H1 (cell line): ENCODE data around the gene MACF1. TPM values are rescaled to one million over a fixed set of nuclear protein-coding genes. Genes with fewer than 3 reads are reported as not detected.

ENCODE experiments used
- CTCF ChIA-PET: fragments of 300-600 bp; sonication (Branson Sonifier 250); formaldehyde crosslinking; loops from one replicate; lab custom pipeline; 2021; ENCODE audit not compliant: partially characterized antibody; lab: Charles Lee
- POLR2A ChIA-PET: fragments of 300-600 bp; sonication (Branson Sonifier 250); formaldehyde crosslinking; loops from one replicate; lab custom pipeline; 2021; ENCODE audit warnings: inconsistent platforms; ENCODE audit not compliant: partially characterized antibody; lab: Charles Lee
- DNase-seq, 2 experiments: peaks; one replicate each; pipeline versions ENCODE4 v3.0.0 to v3.0.0-alpha.2; 2010 to 2022; ENCODE audit warnings: low spot score in 2 of 2, low read depth in 1 of 2, mixed read lengths in 1 of 2
- FAIRE-seq: peaks from 2 replicates; lab custom pipeline; 2011; peaks lifted over from hg19 to GRCh38; lab: Jason Lieb, UNC
- H2AFZ ChIP-seq: 2 replicates; pipeline ENCODE4 v1.8.1; 2012; ENCODE audit warnings: low read length, inconsistent platforms
- H2AK5ac ChIP-seq: 2 replicates; pipeline ENCODE4 v1.6.1; 2013; ENCODE audit warnings: low read depth, low read length
- H2BK120ac ChIP-seq: replicated peaks from 2 replicates; pipeline ENCODE3; 2013; ENCODE audit warnings: low read depth, low read length, inconsistent platforms
- H2BK12ac ChIP-seq: 2 replicates; pipeline ENCODE4 v1.6.1; 2013; ENCODE audit warnings: low read depth, low read length
- H2BK15ac ChIP-seq: 2 replicates; pipeline ENCODE4 v1.6.1; 2013; ENCODE audit warnings: low read length
- H2BK20ac ChIP-seq: 2 replicates; pipeline ENCODE4 v1.6.1; 2013; ENCODE audit warnings: low read length
- H2BK5ac ChIP-seq: 2 replicates; pipeline ENCODE4 v1.6.1; 2013; ENCODE audit warnings: low read depth, low read length
- H3K14ac ChIP-seq: 2 replicates; pipeline ENCODE4 v1.6.1; 2013; ENCODE audit warnings: inconsistent platforms; ENCODE audit not compliant: insufficient read length
- H3K18ac ChIP-seq: 2 replicates; pipeline ENCODE4 v1.6.1; 2013; ENCODE audit warnings: low read length; ENCODE audit errors: extremely low read depth
- H3K23ac ChIP-seq: 2 replicates; pipeline ENCODE4 v1.6.1; 2013; ENCODE audit warnings: inconsistent platforms; ENCODE audit not compliant: insufficient read length
- H3K23me2 ChIP-seq: 2 replicates; pipeline ENCODE4 v1.6.1; 2013; ENCODE audit warnings: low read depth, low read length
- H3K27ac ChIP-seq: 2 replicates; pipeline ENCODE4 v1.6.1; 2011; ENCODE audit warnings: low read depth, low read length, inconsistent platforms
- H3K27me3 ChIP-seq, 4 experiments: replicated peaks in 1 of 4; 1 replicate in 1 of 4; 2 replicates in 3 of 4; pipeline versions ENCODE4 v1.6.1 to v1.8.1; 2011 to 2013; ENCODE audit warnings: low read length in 3 of 4, mild to moderate bottlenecking in 3 of 4, inconsistent platforms in 2 of 4, mixed read lengths in 2 of 4, moderate library complexity in 1 of 4; ENCODE audit not compliant: control insufficient read depth in 3 of 4, insufficient read depth in 3 of 4; ENCODE audit errors: extremely low read depth in 1 of 4
- H3K36me3 ChIP-seq, 4 experiments: 2 replicates each; pipeline versions ENCODE4 v1.6.1 to v1.8.1; 2011 to 2013; ENCODE audit warnings: mild to moderate bottlenecking in 4 of 4, low read length in 3 of 4, moderate library complexity in 2 of 4, control low read depth in 1 of 4, inconsistent platforms in 1 of 4; ENCODE audit not compliant: insufficient read depth in 4 of 4, control insufficient read depth in 2 of 4
- H3K4ac ChIP-seq: replicated peaks from 2 replicates; pipeline ENCODE3; 2013; ENCODE audit warnings: low read length, low read depth, mixed read lengths, inconsistent platforms; ENCODE audit not compliant: insufficient read length
- H3K4me1 ChIP-seq, 4 experiments: replicated peaks in 1 of 4; 1 replicate in 1 of 4; 2 replicates in 3 of 4; pipeline versions ENCODE4 v1.6.1 to v1.8.1; 2011 to 2013; ENCODE audit warnings: low read length in 3 of 4, inconsistent platforms in 2 of 4, mixed read lengths in 1 of 4; ENCODE audit not compliant: insufficient read depth in 4 of 4, control insufficient read depth in 3 of 4
- H3K4me2 ChIP-seq, 2 experiments: 2 replicates each; pipeline versions ENCODE4 v1.6.1 to v1.8.1; 2011 to 2013; ENCODE audit warnings: low read depth in 2 of 2, low read length in 2 of 2, control low read depth in 1 of 2, inconsistent platforms in 1 of 2, mild to moderate bottlenecking in 1 of 2; ENCODE audit not compliant: insufficient read depth in 1 of 2
- H3K4me3 ChIP-seq, 4 experiments: fragments of 200-600, 300-600 bp in 1 of 4; sonication (generic), shearing (Covaris generic), sonication (Bioruptor Twin) in 1 of 4; 2 replicates each; pipeline versions ENCODE4 v1.5.1 to v1.8.1; 2011 to 2016; ENCODE audit warnings: low read length in 4 of 4, low read depth in 3 of 4, control low read depth in 2 of 4, inconsistent platforms in 2 of 4, mild to moderate bottlenecking in 2 of 4, mixed read lengths in 1 of 4, moderate library complexity in 1 of 4; ENCODE audit not compliant: insufficient read depth in 2 of 4; ENCODE audit errors: extremely low read depth in 1 of 4
- H3K56ac ChIP-seq: replicated peaks from 2 replicates; pipeline ENCODE3; 2013; ENCODE audit warnings: low read depth, mild to moderate bottlenecking, mixed read lengths, low read length, inconsistent platforms; ENCODE audit not compliant: insufficient read length
- H3K79me1 ChIP-seq: 2 replicates; pipeline ENCODE4 v1.6.1; 2013; ENCODE audit warnings: low read depth, low read length, control low read depth
- H3K79me2 ChIP-seq, 2 experiments: 2 replicates each; pipeline versions ENCODE4 v1.6.1 to v1.8.1; 2012 to 2013; ENCODE audit warnings: low read length in 2 of 2, mild to moderate bottlenecking in 2 of 2, inconsistent platforms in 1 of 2; ENCODE audit not compliant: insufficient read depth in 2 of 2, control insufficient read depth in 1 of 2
- H3K9ac ChIP-seq, 4 experiments: replicated peaks in 1 of 4; 1 replicate in 1 of 4; 2 replicates in 3 of 4; pipeline versions ENCODE4 v1.6.1 to v1.8.1; 2011 to 2013; ENCODE audit warnings: low read depth in 3 of 4, low read length in 3 of 4, control low read depth in 2 of 4, mild to moderate bottlenecking in 2 of 4, moderate library complexity in 2 of 4, inconsistent platforms in 1 of 4; ENCODE audit errors: extremely low read depth in 1 of 4
- H3K9me3 ChIP-seq, 2 experiments: 2 replicates each; pipeline versions ENCODE4 v1.6.1 to v1.8.1; 2012 to 2013; ENCODE audit warnings: mild to moderate bottlenecking in 2 of 2, moderate library complexity in 2 of 2, control low read depth in 1 of 2, inconsistent platforms in 1 of 2, low read depth in 1 of 2, low read length in 1 of 2, mixed read lengths in 1 of 2; ENCODE audit not compliant: insufficient read depth in 2 of 2
- H4K20me1 ChIP-seq, 2 experiments: replicated peaks in 1 of 2; 2 replicates each; pipeline versions ENCODE3 to v1.8.1; 2011 to 2013; ENCODE audit warnings: inconsistent platforms in 2 of 2, low read length in 2 of 2, mild to moderate bottlenecking in 1 of 2; ENCODE audit not compliant: insufficient read depth in 2 of 2, control insufficient read depth in 1 of 2
- H4K5ac ChIP-seq: 2 replicates; pipeline ENCODE4 v1.6.1; 2013; ENCODE audit warnings: low read length, low read depth, mixed read lengths, inconsistent platforms; ENCODE audit not compliant: insufficient read length
- H4K8ac ChIP-seq: 2 replicates; pipeline ENCODE4 v1.8.0; 2013; ENCODE audit warnings: mild to moderate bottlenecking, moderate library complexity, low read length, inconsistent platforms; ENCODE audit not compliant: insufficient read depth; ENCODE audit errors: extremely low read depth
- H4K91ac ChIP-seq: replicated peaks from 2 replicates; pipeline ENCODE3; 2013; ENCODE audit warnings: low read length, mixed read lengths, inconsistent platforms; ENCODE audit not compliant: insufficient read length
- FOSL1 ChIP-seq: IDR thresholded peaks from 2 replicates; pipeline ENCODE4 v1.6.1; 2011; ENCODE audit warnings: mild to moderate bottlenecking, low read depth, low read length, moderate library complexity; ENCODE audit not compliant: insufficient read depth
- NRF1 ChIP-seq: IDR thresholded peaks from 2 replicates; pipeline ENCODE4 v1.6.1; 2011; ENCODE audit warnings: mild to moderate bottlenecking, low read depth, low read length, improper control_type of control experiment
- POLR2A ChIP-seq, 2 experiments: IDR thresholded peaks; 1 replicate in 1 of 2; 2 replicates in 1 of 2; pipeline ENCODE4 v1.6.1; 2011; ENCODE audit warnings: low read depth in 2 of 2, low read length in 2 of 2, mild to moderate bottlenecking in 2 of 2; ENCODE audit errors: control extremely low read depth in 1 of 2
- RAD21 ChIP-seq, 2 experiments: IDR thresholded peaks in 1 of 2; conservative IDR thresholded peaks in 1 of 2; 2 replicates each; pipeline ENCODE4 v1.6.1; 2011; ENCODE audit warnings: low read depth in 2 of 2, low read length in 2 of 2, improper control_type of control experiment in 1 of 2, inconsistent platforms in 1 of 2, mild to moderate bottlenecking in 1 of 2, moderate library complexity in 1 of 2
- WGBS, 2 experiments: shearing (Covaris generic) in 1 of 2; methylation state at CpG; one replicate each; pipeline versions ENCODE4 v1.1.6 to v1.1.7; 2013 to 2015; ENCODE audit warnings: low lambda C conversion rate in 2 of 2, mixed read lengths in 2 of 2, inconsistent platforms in 1 of 2, low coverage in 1 of 2, missing lambda C conversion rate in 1 of 2; ENCODE audit not compliant: insufficient replicate concordance in 2 of 2, insufficient coverage in 1 of 2, insufficient read length in 1 of 2; ENCODE audit errors: extremely low coverage in 1 of 2, missing lambda C conversion rate in 1 of 2; 5-methylcytosine and 5-hydroxymethylcytosine counted together
- polyA plus RNA-seq, 7 experiments: library from polyadenylated mRNA; depleted of rRNA in 3 of 7; stranded (reverse) in 5 of 7; unstranded in 2 of 7; fragments of >200 nt in 5 of 7; fragments of 200-250 nt in 2 of 7; gene quantifications; 1 replicate in 5 of 7; 2 replicates in 1 of 7; 4 replicates in 1 of 7; pipeline versions ENCODE4 v1.2.1 to v1.2.3, GENCODE V29; 2011 to 2013; ENCODE audit warnings: missing spikeins in 2 of 7, mixed read lengths in 2 of 7
- total RNA-seq: library from RNA; stranded (reverse); fragmentation: NEBNext Ultra II Directional; extraction: Animal tissue kit (Norgen Biotek cat#: 25700); gene quantifications from 2 replicates; pipeline ENCODE4 v1.2.1, GENCODE V29; 2021

The MACF1 gene
- total and polyA plus RNA-seq, 2 of the 8 experiments (the other 6 are each of a cell fraction or from before 2014, with no cell fraction given) = 59.8 to 285 TPM

- H2BK5ac ChIP-seq = no peak overlapping the region
- no peak overlapping the region for H3K4ac ChIP-seq
These were observed 128.8 kb downstream of the MACF1 start for GRCh38 chr1:39333296-39333695.

More at GRCh38 chr1:39333296-39333695, 128.8 kb downstream of the MACF1 start:
- ChIA-PET CTCF (interaction anchor here (0.5 to 0.8 kb wide), 3 partner anchors 45 to 205 kb away, joined by 3 to 4 read pairs (median 3); no protein-coding TSS in a partner anchor), POLR2A (no interaction called here)
- no peak overlapping the region for H3K4me3 ChIP-seq
- H4K20me1 ChIP-seq = peaks cover 0 to 2% of the 10 kb centered on the region in 2 experiments
- no peak overlapping the region for H3K4me2 ChIP-seq
- H2BK20ac ChIP-seq = no peak overlapping the region
- H3K9ac ChIP-seq = no peak overlapping the region
- H3K23ac ChIP-seq = no peak overlapping the region
- H3K14ac ChIP-seq = no peak overlapping the region
- H3K79me2 ChIP-seq = no peaks in the 10 kb centered on the region
- H4K5ac ChIP-seq = no peak overlapping the region
- H2AK5ac ChIP-seq = no peak overlapping the region
- no peak overlapping the region for H3K56ac ChIP-seq
- H3K27me3 ChIP-seq = no peaks in the 10 kb centered on the region
- H3K23me2 ChIP-seq = no peaks in the 10 kb centered on the region
- no peak overlapping the region for H2BK15ac ChIP-seq
- H3K27ac ChIP-seq = no peak overlapping the region
- DNase-seq (no peak), FAIRE-seq (no peak)
- no peaks in the 10 kb centered on the region for H3K4me1 ChIP-seq
- peaks cover 16 to 60% (median 40%) of the 10 kb centered on the region in 4 experiments for H3K36me3 ChIP-seq
- H2BK12ac ChIP-seq = no peak overlapping the region
- H3K18ac ChIP-seq = no peak overlapping the region
- 99% methylated on average over 4 of the region's 4 CpGs; no CpG with 5 or more reads in 1 of the 2 experiments for WGBS, 2 experiments
- no peak overlapping the region for H4K91ac ChIP-seq
- H3K79me1 ChIP-seq = no peaks in the 10 kb centered on the region
- H2BK120ac ChIP-seq = no peak overlapping the region
- TF ChIP-seq NRF1 (no peak), FOSL1 (no peak), POLR2A (IDR thresholded peaks at IDR 0.05; ENCODE audit: control extremely low read depth in 1 of 2, low read depth in 2 of 2, low read length in 2 of 2) (no peak), RAD21 (IDR thresholded peaks at IDR 0.05 in 1 of 2, conservative IDR thresholded peaks at IDR 0.05 in 1 of 2; ENCODE audit: low read depth in 2 of 2, low read length in 2 of 2) (no peak)
- no peak overlapping the region for H4K8ac ChIP-seq
- no peaks in the 10 kb centered on the region for H3K9me3 ChIP-seq
- no peak overlapping the region for H2AFZ ChIP-seq
